Measurements from ENCODE around the gene STRBP. TPM values are rescaled to one million over a fixed set of nuclear protein-coding genes. Genes with fewer than 3 reads are reported as not detected.

Gene STRBP
- total RNA-seq, 1 experiment from 2014 or later, result 74.0 TPM

DNA sequence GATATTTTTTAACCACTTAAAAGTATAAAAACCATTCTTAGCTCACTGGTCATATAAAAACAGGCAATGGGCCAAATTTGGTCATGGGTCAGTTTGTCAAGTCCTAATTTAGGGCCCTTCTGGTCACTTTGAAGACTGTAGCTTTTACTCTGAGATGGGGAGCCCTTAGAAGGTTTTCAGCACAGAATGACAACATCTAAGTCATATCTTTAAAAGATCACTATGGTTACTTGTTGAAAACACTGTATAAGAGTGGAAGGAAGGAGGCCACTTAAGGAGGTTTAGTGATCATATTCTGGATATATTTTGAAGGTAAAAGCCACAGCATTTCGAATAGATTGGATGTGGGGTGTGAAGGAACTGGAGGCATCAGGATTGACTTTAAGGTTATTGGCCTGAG lies 76.7 kb downstream of the STRBP start:
- no peaks in the 10 kb centered on the region for H3K27me3 ChIP-seq (ENCODE audit: insufficient read depth, low read length)
- H2BK15ac ChIP-seq (ENCODE audit: low read depth, low read length), result no peak overlapping the region
- no peak overlapping the region for H3K4me3 Mint-ChIP-seq
- no peaks in the 10 kb centered on the region for H4K20me1 ChIP-seq (ENCODE audit: control insufficient read depth, insufficient read depth, insufficient read length)
- H3K23me2 ChIP-seq (ENCODE audit: insufficient read length, low read depth, low read length, poor library complexity, severe bottlenecking), result no peaks in the 10 kb centered on the region
- no peak overlapping the region for H3K27ac ChIP-seq (ENCODE audit: insufficient read length, low read depth, low read length)
- H2AK5ac ChIP-seq (ENCODE audit: insufficient read length, low read length), result no peak overlapping the region
- no peak overlapping the region for H3K4me2 ChIP-seq (ENCODE audit: insufficient read depth, insufficient read length, low read length)
- no peaks in the 10 kb centered on the region for H3K79me2 ChIP-seq (ENCODE audit: insufficient read depth, low read length)
- H3K23ac ChIP-seq (ENCODE audit: insufficient read length, low read depth, low read length), result no peak overlapping the region
- no peak overlapping the region for H2BK12ac ChIP-seq (ENCODE audit: insufficient read length, low read depth, low read length)
- no peak overlapping the region for H2BK20ac ChIP-seq (ENCODE audit: low read depth, low read length, poor library complexity, severe bottlenecking)
- TF ChIP-seq, protein P1, sequence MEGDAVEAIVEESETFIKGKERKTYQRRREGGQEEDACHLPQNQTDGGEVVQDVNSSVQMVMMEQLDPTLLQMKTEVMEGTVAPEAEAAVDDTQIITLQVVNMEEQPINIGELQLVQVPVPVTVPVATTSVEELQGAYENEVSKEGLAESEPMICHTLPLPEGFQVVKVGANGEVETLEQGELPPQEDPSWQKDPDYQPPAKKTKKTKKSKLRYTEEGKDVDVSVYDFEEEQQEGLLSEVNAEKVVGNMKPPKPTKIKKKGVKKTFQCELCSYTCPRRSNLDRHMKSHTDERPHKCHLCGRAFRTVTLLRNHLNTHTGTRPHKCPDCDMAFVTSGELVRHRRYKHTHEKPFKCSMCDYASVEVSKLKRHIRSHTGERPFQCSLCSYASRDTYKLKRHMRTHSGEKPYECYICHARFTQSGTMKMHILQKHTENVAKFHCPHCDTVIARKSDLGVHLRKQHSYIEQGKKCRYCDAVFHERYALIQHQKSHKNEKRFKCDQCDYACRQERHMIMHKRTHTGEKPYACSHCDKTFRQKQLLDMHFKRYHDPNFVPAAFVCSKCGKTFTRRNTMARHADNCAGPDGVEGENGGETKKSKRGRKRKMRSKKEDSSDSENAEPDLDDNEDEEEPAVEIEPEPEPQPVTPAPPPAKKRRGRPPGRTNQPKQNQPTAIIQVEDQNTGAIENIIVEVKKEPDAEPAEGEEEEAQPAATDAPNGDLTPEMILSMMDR (conservative IDR thresholded peaks at IDR 0.05), result no peak
- H3K9ac ChIP-seq (ENCODE audit: extremely low read depth, insufficient read length, low read length), result no peak overlapping the region
- H3K79me1 ChIP-seq (ENCODE audit: insufficient read depth, low read depth, low read length, poor library complexity, severe bottlenecking), result no peaks in the 10 kb centered on the region
- no peaks in the 10 kb centered on the region for H3K4me1 Mint-ChIP-seq
- WGBS (ENCODE audit: extremely low coverage, insufficient read length, low lambda C conversion rate), result no CpG with 5 or more reads among the region's 1 CpG
- peaks cover 3% of the 10 kb centered on the region; the same call in 1 of the 2 replicates for H3K4me1 ChIP-seq (ENCODE audit: insufficient read depth, low read length)
- no peak overlapping the region for H2AFZ ChIP-seq (ENCODE audit: low read length)
- H2BK5ac ChIP-seq (ENCODE audit: insufficient read length, low read length), result no peak overlapping the region
- no peak overlapping the region for H4K91ac ChIP-seq (ENCODE audit: insufficient read length, low read depth, low read length)
- H4K5ac ChIP-seq (ENCODE audit: insufficient read length, low read depth, low read length), result no peak overlapping the region
- H3K14ac ChIP-seq (ENCODE audit: insufficient read depth, low read length), result no peak overlapping the region
- H3K18ac ChIP-seq (ENCODE audit: insufficient read length, low read depth, low read length), result no peak overlapping the region
- H3K56ac ChIP-seq (ENCODE audit: insufficient read length, low read depth, low read length), result no peak overlapping the region
- no peak overlapping the region for H3K27ac Mint-ChIP-seq
- no peak overlapping the region for H3K4ac ChIP-seq (ENCODE audit: low read depth, low read length)
- peaks cover 4 to 9% (median 8%) of the 10 kb centered on the region in 3 experiments; a peak in 4 of 7 replicates for H3K36me3 Mint-ChIP-seq (ENCODE audit: insufficient read depth in 1 of 3, low read depth in 3 of 3)
- H3K9me3 ChIP-seq (ENCODE audit: control insufficient read depth, low read depth, low read length), result no peaks in the 10 kb centered on the region
- H3K27me3 Mint-ChIP-seq (ENCODE audit: low read depth), result no peaks in the 10 kb centered on the region
- no peak overlapping the region for H3T11ph ChIP-seq (ENCODE audit: low read length)
- no peak for DNase-seq
- peaks cover 4% of the 10 kb centered on the region in 2 experiments; a peak in 4 of 5 replicates for H3K9me3 Mint-ChIP-seq
- no peak overlapping the region for H2BK120ac ChIP-seq (ENCODE audit: low read depth, low read length, poor library complexity, severe bottlenecking)
- no peak overlapping the region for H4K8ac ChIP-seq (replicated peaks; ENCODE audit: insufficient read length, low read depth, low read length)
